ENCODE results near the gene PPP2R2B.

GRCh38 chr5:146805081-146805480, 73.5 kb downstream of the PPP2R2B start:
- no peak for TF ChIP-seq CTCF (IDR thresholded peaks at IDR 0.05)
- no peak for TF ChIP-seq POLR2A (IDR thresholded peaks at IDR 0.05; ENCODE audit: low read depth)

Measured in esophagus muscularis mucosa (tissue), 3 donors.